Duodenal mucosa (tissue), 2 donors: ENCODE results near the gene AIG1.
"Not testable (repeated sequence)": the region's sequence is repeated elsewhere in the genome, so short reads cannot be mapped to it uniquely, and the experiment has no call there.

Source experiments
- H3K27ac ChIP-seq: one replicate; pipeline ENCODE4 v1.7.0; 2013; ENCODE audit warnings: low read depth, low read length
- H3K27me3 ChIP-seq, 2 donors: one replicate each; pipeline ENCODE4 v1.7.0; 2013; ENCODE audit warnings: low read length in 2 of 2, control low read depth in 1 of 2; ENCODE audit not compliant: insufficient read depth in 2 of 2, control insufficient read depth in 1 of 2
- H3K36me3 ChIP-seq, 2 donors: one replicate each; pipeline ENCODE4 v1.7.0; 2013; ENCODE audit warnings: low read length in 2 of 2, control low read depth in 1 of 2; ENCODE audit not compliant: insufficient read depth in 2 of 2, control insufficient read depth in 1 of 2
- H3K4me1 ChIP-seq, 2 donors: one replicate each; pipeline ENCODE4 v1.7.0; 2013; ENCODE audit warnings: low read length in 2 of 2, control low read depth in 1 of 2; ENCODE audit not compliant: insufficient read depth in 2 of 2, control insufficient read depth in 1 of 2
- H3K4me3 ChIP-seq, 2 donors: one replicate each; pipeline ENCODE4 v1.7.0; 2013; ENCODE audit warnings: low read length in 2 of 2, low read depth in 1 of 2
- H3K9ac ChIP-seq, 2 donors: one replicate each; pipeline ENCODE4 v1.7.0; 2013; ENCODE audit warnings: low read length in 2 of 2, low read depth in 1 of 2
- H3K9me3 ChIP-seq, 2 donors: one replicate each; pipeline ENCODE4 v1.7.0; 2013; ENCODE audit warnings: low read length in 2 of 2, control low read depth in 1 of 2; ENCODE audit not compliant: control insufficient read depth in 1 of 2

Gene AIG1

DNA sequence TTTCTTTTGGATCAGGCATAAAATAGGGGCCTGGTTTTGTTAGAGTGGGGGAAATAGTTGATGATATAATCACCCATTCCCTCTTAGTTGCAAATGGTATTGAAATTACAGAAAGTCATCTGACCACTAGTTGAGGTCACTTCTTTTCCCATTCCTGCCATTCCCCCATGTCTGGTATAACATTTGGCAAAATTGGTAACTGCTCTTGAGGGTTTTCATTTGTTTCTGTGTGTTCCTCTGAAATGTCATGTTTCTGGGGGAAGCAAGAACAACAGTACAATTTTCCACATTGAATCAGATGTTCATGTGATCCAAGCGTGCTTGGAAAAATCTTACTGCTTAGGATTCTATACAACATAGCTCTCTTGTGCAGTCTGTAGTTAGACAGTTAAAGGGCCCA is 7.3 kb downstream of the AIG1 start:
- H3K9ac ChIP-seq: no peak overlapping the region
- no peaks in the 10 kb centered on the region for H3K27me3 ChIP-seq
- H3K9me3 ChIP-seq: no peaks in the 10 kb centered on the region
- peaks cover 8 to 19% of the 10 kb centered on the region in 2 donors for H3K4me1 ChIP-seq
- H3K27ac ChIP-seq: no peak overlapping the region
- H3K4me3 ChIP-seq: no peak overlapping the region
- no peaks in the 10 kb centered on the region for H3K36me3 ChIP-seq

DNA sequence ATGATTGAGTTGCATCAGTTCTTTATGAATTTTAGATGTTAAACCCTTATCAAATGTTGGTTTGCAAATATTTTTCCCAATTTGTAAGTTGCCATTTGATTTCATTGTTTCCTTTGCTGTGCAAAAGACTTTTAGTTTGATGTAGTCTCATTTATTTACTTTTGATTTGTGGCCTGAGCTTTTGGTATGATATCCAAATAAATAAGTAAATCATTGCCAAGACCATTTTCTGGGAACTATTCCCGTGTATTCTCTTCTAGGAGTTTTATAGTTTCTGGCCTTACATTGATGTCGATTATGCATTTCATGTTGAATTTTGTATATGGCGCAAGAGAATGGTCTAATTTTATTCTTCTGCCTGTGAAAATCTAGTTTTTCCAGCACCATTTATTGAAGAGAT is 13.4 kb downstream of the AIG1 start:
- peaks cover 2 to 5% of the 10 kb centered on the region in 2 donors for H3K9me3 ChIP-seq
- H3K36me3 ChIP-seq: no peaks in the 10 kb centered on the region
- no peak overlapping the region for H3K9ac ChIP-seq
- no peak overlapping the region for H3K4me3 ChIP-seq
- H3K4me1 ChIP-seq: peaks cover 0 to 5% of the 10 kb centered on the region in 2 donors
- no peaks in the 10 kb centered on the region for H3K27me3 ChIP-seq
- no peak overlapping the region for H3K27ac ChIP-seq

DNA sequence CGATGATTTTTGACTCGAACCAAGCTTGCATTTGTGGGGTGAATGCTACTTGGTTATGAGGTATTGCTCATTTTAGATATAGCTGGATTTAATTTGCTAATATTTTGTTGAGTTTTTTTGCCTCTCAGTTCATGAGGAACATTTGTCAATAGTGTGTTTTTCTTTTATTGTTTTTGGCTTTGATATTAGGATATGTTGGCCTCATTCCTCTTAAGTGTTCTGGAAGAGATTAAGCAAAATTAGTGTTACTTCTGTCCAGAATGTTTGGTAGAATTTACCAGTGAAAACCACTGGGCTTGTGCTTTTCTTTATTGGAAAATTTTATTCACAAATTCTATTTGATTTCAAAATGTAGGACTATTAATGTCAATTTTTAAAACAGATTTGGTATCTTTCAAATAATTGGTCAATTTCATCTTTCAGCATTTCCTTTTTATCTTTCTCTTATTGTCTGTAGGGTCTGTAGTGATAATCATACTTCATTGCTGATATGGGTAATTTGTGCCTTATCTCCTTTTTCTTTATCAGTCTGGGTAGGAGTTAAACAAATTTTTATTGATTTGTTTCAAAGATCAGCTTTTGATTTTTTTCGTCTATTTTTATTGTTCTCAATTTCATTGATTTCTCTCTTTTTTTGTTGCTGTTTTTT is 14.1 kb downstream of the AIG1 start:
- no peak overlapping the region for H3K27ac ChIP-seq
- H3K9me3 ChIP-seq: peaks cover 2 to 5% of the 10 kb centered on the region in 2 donors

DNA sequence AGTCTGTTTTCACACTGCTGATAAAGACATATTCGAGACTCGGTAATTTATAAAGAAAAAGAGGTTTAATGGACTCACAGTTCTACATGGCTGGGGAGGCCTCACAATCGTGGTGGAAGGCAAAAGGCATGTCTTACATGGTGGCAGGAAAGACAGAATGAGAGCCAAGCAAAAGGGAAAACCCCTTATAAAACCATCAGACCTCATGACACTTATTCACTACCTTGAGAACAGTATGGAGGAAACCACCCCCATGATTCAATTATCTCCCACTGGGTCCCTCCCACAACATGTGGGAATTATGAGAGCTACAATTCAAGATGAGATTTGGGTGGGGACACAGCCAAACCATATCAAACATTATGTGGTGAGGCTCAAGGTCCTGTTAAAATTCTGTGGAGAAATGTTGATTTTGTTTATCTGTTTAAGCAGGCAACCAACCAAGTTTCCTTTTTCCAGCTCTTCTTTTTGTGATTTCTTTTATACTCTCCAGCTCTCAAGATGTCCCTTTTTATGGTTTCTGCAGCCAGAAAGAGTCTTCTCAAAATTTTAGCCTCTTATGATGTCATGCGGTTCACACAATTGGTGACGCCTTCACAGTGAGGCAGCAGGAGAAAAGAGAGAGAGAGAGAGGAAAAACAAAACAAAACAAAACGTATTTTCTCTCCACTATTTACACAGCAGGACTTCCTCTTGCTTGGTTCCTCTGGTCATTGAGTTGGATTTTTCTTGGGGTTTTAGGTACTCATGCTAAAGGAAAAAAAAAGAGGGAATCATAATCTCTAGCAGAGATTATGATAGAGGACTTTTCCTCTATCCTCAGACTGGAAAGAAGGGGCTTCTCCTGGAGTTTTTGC is 18.0 kb downstream of the AIG1 start:
- Histone ChIP-seq H3K4me3 (no peak overlapping the region), H3K9ac (no peak overlapping the region), H3K27ac (no peak overlapping the region), H3K27me3 (no peaks in the 10 kb centered on the region), H3K36me3 (no peaks in the 10 kb centered on the region), H3K4me1 (peaks cover 0 to 8% of the 10 kb centered on the region in 2 donors), H3K9me3 (peaks cover 2 to 5% of the 10 kb centered on the region in 2 donors)

More for the DNA sequence above, 14.1 kb downstream of the AIG1 start:
- Histone ChIP-seq H3K9ac (no peak overlapping the region), H3K27me3 (no peaks in the 10 kb centered on the region), H3K36me3 (no peaks in the 10 kb centered on the region), H3K4me3 (no peak overlapping the region), H3K4me1 (peaks cover 0 to 8% of the 10 kb centered on the region in 2 donors)

DNA sequence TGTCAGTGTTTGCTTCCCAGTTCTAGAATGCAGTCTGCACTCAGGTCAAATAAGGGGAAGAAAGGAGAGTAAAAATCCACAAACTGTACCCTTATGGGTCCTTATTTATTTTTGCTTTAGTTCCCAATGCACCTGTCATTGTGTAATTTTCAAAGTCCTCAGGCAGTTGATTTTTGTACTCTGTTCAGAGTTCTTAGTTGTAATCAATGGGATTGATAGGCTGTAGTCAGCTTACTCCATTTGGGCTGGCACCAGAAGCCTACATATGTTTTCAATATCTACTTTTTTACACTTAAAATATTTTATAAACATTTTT is 18.6 kb downstream of the AIG1 start:
- Histone ChIP-seq H3K9me3 (peaks cover 1 to 5% of the 10 kb centered on the region in 2 donors), H3K27ac (no peak overlapping the region), H3K4me1 (peaks cover 0 to 8% of the 10 kb centered on the region in 2 donors), H3K4me3 (no peak overlapping the region), H3K9ac (no peak overlapping the region), H3K36me3 (no peaks in the 10 kb centered on the region), H3K27me3 (no peaks in the 10 kb centered on the region)

DNA sequence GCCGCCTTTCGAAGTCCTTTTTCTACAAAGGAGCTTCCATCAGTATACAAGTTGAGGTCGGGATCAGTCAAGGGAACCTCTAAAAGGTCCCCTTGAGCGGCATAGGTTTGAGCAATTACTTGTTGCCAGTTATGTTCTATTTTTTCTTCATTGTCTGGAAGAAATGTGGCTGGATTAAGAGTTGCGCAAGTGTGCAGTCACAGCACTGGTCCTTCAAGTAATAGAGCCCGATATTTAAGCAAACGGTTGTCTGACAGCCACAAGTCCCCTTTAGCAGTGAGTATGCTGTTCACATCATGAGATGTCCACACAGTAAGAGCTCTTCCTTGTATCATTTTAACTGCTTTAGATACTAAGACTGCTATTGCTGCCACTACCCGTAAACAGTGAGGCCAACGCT is 21.6 kb downstream of the AIG1 start:
- H3K27ac ChIP-seq, H3K4me3 ChIP-seq, H3K27me3 ChIP-seq, H3K36me3 ChIP-seq, H3K4me1 ChIP-seq, H3K9me3 ChIP-seq, H3K9ac ChIP-seq: not testable (repeated sequence)

DNA sequence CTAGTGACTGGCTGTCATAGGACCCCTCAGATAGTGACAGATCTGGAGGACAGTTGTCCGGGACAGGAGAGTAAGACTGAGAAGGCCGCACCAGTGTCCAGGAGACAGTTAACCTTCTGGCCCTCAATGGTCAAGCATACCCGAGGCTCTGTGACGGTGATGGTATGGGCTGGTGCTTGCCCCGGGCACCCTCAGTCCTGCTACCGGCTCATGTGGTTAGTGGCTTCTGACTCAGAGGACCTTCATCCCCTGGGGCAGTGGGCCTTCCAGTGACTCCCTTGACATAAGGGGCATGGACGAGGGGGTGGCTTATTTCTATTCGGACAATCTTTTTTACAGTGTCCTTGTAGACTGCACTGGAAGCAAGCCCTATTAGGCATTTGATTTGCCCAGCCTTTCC is 23.3 kb downstream of the AIG1 start:
- H3K9ac ChIP-seq, H3K4me3 ChIP-seq, H3K9me3 ChIP-seq, H3K4me1 ChIP-seq, H3K27me3 ChIP-seq, H3K27ac ChIP-seq, H3K36me3 ChIP-seq: not testable (repeated sequence)

DNA sequence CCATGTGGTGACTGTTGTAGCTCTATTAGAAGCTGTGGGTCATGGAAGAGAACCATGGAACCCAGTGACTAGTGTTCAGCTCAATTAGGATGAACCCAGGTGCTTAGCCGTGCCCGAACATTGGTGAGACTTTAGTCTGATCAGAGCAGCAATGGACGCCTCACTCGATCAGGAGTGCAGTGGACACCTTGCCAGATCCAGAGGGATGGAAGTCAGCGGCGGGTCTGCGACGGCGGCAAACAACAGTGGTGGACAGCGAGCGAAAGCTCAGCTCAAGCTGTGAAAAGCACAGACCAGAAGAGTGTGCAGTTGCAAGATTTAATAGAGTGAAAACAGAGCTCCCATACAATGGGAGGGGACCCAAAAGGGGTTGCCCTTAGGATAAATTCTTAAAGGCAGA is 26.6 kb downstream of the AIG1 start:
- not testable (repeated sequence) for H3K27ac ChIP-seq, H3K36me3 ChIP-seq, H3K9me3 ChIP-seq, H3K27me3 ChIP-seq, H3K4me3 ChIP-seq, H3K4me1 ChIP-seq, H3K9ac ChIP-seq

DNA sequence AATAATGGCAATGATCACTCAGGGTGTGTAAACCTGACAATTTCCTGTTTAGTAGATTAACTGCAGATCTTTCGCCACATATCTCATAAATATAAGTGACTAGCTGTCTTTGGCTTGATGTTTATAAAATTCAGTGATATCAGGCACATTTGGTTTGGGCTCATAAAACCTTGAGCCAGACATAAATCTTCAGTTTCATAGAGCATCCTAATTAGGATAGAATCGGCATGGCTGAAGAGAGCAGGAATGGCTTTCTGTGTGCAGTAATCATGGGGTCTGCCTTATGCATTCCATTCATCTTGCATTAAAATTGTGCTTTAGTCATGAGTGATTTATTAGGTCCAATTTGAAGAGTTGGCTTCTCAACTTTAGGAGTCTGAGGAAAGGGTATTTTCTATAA is 27.2 kb downstream of the AIG1 start:
- no peak overlapping the region for H3K27ac ChIP-seq
- H3K9me3 ChIP-seq: no peaks in the 10 kb centered on the region
- no peaks in the 10 kb centered on the region for H3K36me3 ChIP-seq
- H3K9ac ChIP-seq: no peak overlapping the region
- no peak overlapping the region for H3K4me3 ChIP-seq
- no peaks in the 10 kb centered on the region for H3K27me3 ChIP-seq
- H3K4me1 ChIP-seq: no peaks in the 10 kb centered on the region

DNA sequence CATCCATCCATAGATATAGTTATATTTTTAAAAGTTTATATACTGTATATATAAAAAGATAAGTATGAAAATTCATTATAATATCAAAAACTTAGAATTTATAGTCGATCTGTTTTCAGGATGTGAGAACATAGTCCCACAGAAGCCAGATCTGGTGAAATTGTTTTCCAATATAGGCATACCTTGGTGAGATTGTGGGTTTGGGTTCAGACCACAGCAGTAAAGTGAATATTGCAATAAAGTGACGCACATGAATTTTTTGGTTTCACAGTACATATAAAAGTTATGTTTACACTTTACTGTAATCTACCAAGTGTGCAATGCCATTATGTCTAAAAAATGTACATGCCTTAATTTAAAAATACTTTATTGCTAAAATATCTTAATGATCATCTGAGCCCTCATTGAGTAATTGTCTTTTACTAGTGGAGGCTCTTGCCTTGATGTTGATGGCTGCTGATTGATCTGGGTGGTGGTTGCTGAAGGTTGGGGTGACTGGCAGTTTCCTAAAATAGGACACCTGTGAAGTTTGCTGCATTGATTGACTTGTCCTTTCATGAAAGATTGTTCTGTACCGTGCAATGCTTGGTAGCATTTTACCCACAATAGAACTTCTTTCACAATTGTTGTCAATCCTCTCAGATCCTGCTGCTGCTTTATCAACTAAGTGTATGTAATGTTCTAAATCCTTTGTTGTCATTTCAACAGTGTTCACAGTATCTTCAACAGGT is 29.8 kb downstream of the AIG1 start:
- H3K27ac ChIP-seq: no peak overlapping the region

More for the DNA sequence above, 29.8 kb downstream of the AIG1 start:
- Histone ChIP-seq H3K9ac (no peak overlapping the region), H3K27me3 (no peaks in the 10 kb centered on the region), H3K4me1 (no peaks in the 10 kb centered on the region), H3K9me3 (no peaks in the 10 kb centered on the region), H3K4me3 (no peak overlapping the region), H3K36me3 (no peaks in the 10 kb centered on the region)
